Suppressor macrophage (primary cell): Measurements from ENCODE around the gene SUPT3H.

Experiments
- DNase-seq, 4 experiments: peaks; one replicate each; pipeline ENCODE4 v3.0.0-alpha.2; 2020 to 2022

SUPT3H gene

DNA sequence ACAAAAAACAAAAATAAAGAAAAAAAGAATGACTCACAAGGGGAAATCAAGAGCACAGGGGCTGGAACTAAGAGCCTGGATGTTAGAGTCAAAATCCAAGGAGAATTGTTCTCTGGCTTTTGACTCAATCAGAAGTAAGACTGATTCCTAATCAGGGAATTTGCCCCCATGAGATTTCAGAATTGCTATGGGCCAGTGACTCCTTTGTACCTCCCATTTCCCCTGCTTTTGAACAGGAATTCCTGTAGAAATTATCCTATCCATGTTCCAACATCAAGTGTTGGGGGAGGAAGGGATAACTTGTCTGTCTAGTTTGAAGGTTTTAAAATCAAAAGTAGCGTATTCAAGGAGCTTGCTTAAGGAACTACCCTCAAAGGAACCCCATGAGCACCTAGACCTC is 593.5 kb downstream of the SUPT3H start:
- DNase-seq, result no peak

DNA sequence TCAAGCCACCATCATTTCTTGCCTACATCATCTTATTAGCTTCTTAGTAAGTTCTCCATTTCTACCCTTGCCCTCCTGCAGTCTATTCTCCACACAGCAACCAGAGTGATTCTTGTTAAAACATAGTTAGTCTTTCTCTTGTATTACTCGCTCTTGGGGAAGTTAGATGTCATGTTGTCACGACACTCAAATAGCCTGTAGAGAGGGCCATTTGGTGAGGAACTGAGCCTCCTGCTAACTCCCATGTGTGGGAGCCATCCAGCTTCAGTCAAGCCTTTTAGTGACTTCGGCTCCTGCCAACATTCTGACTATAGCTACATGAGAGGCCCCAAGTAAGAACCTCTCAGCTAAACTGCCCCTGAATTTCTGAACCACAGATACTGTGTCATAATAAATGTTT is 594.8 kb downstream of the SUPT3H start:
- peak in 3 of 4 experiments; percentile 34 to 62 (median 43) for DNase-seq

DNA sequence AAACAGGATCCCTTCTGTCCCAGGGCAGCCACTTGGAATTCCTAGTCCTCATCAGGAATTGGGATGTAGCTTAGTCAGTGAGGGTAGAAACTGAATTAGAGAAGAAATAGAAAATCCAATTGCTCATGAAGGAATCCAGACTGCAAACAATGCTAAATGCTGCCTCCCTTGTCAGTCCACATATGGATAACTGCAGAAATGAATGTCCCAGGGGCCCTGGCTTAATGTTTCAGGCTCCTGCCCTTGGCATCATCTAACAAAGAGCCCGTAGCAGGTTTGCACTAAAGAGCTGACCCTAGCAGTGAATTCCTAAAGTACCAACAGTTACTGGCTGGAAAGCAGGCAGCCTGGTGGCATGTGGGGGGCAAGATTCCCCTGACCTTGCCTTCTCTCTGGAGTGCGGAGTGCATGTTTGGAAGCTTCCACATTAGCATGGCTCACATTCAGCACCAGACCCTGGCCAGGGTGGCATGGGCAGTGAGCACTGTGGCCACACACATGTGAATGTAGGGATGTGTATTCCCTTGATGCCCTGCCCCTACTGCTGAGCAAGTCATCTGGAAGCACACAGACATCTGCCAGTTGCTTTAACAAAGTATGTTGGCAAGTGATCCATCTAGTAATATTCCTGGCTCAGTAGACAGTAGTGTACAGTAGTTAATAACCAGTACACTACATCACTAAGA is 595.7 kb downstream of the SUPT3H start:
- no peak for DNase-seq

DNA sequence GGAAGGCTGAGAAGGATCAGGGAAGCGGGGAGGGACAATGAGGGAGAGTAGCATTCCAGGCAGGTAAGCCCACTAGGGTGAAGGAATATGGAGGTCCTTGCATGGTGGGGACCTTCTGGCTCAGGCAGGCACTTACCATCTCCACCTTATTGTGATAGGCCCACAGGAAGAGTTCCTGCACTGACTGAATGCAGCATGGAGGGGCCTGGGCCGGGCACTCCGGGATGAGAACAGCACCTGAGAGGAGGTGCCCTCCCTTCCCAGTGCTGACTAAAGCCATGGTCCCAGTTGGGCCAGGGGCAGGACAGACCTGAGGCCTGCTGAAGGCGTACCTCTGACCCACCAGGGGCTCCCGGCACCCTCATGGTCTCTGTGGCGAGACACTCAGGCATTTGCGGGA is 597.6 kb downstream of the SUPT3H start:
- DNase-seq, result no peak

DNA sequence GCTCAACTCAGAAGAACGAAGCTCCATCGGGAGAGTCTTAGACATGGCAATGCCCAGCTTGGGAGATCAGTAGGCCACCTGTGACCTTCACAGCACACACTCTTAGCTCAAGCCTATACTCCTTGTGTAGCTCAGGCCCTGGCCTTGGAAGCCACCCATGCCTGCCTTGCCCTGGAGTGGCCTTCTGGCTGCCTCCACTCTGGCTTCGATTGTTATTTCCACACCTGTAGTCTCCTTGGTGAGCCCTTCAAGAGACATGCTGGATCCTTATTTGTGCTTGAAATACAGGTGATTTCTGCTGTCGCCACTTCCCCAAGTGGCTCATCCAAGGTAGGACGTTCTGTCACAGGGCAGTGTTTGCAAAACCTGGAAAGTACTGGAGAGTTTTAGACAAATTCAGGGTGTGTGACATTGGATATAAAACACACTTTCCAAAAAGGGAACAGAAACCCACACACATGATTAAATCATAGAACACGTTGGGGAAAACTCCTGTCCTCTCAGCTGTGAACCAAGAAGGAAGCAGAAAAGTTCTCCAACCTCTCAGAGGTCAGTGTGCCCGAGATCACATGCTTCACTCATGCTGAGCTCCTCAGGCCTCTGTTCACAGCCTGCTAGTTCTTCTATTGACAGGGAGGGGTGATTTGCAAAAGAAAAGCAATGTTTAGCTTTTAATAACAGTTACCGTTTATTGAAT is 598.5 kb downstream of the SUPT3H start:
- peak; percentile 80 to 92 (median 89) for DNase-seq
